Mesendoderm (in vitro differentiated cells): ENCODE results near the gene DEGS2.
"Not testable (repeated sequence)": the region's sequence is repeated elsewhere in the genome, so short reads cannot be mapped to it uniquely, and the experiment has no call there.

Experiments
- DNase-seq: peaks from one replicate; pipeline ENCODE4 v3.0.0; 2013
- H2AK5ac ChIP-seq: 2 replicates; pipeline ENCODE4 v1.6.1; 2013; ENCODE audit warnings: low read length, inconsistent platforms
- H2BK120ac ChIP-seq: 2 replicates; pipeline ENCODE4 v1.6.1; 2013; ENCODE audit warnings: low read depth, mild to moderate bottlenecking, low read length, moderate library complexity, mixed read lengths
- H2BK15ac ChIP-seq: replicated peaks from 2 replicates; pipeline ENCODE4 v1.6.1; 2013; ENCODE audit warnings: low read depth, mild to moderate bottlenecking, moderate library complexity
- H2BK5ac ChIP-seq: 2 replicates; pipeline ENCODE4 v1.6.1; 2013; ENCODE audit warnings: low read length, inconsistent platforms
- H3K18ac ChIP-seq: 2 replicates; pipeline ENCODE4 v1.6.1; 2013; ENCODE audit warnings: mild to moderate bottlenecking, low read length, mixed read lengths
- H3K23ac ChIP-seq: one replicate; pipeline ENCODE4 v1.6.1; 2013; ENCODE audit warnings: low read length
- H3K27ac ChIP-seq: 2 replicates; pipeline ENCODE4 v1.5.1; 2013; ENCODE audit warnings: low read depth, mild to moderate bottlenecking, inconsistent platforms, low read length, moderate library complexity
- H3K27me3 ChIP-seq: 2 replicates; pipeline ENCODE4 v1.6.1; 2013; ENCODE audit warnings: low read length, control low read depth, mild to moderate bottlenecking, inconsistent platforms; ENCODE audit not compliant: insufficient read depth, poor library complexity
- H3K36me3 ChIP-seq: 2 replicates; pipeline ENCODE4 v1.6.1; 2013; ENCODE audit warnings: low read length, inconsistent platforms; ENCODE audit not compliant: control insufficient read depth, insufficient read depth
- H3K4ac ChIP-seq: one replicate; pipeline ENCODE4 v1.6.1; 2013; ENCODE audit warnings: low read depth, mild to moderate bottlenecking, low read length, moderate library complexity
- H3K4me1 ChIP-seq: 2 replicates; pipeline ENCODE4 v1.6.1; 2013; ENCODE audit warnings: low read depth, low read length, inconsistent platforms; ENCODE audit not compliant: control insufficient read depth
- H3K4me2 ChIP-seq: 2 replicates; pipeline ENCODE4 v1.6.1; 2013; ENCODE audit warnings: low read length
- H3K4me3 ChIP-seq: 2 replicates; pipeline ENCODE4 v1.5.1; 2013; ENCODE audit warnings: mild to moderate bottlenecking, low read length
- H3K56ac ChIP-seq: one replicate; pipeline ENCODE4 v1.6.1; 2013; ENCODE audit warnings: low read length
- H3K79me1 ChIP-seq: 2 replicates; pipeline ENCODE4 v1.6.1; 2013; ENCODE audit warnings: low read length, inconsistent platforms
- H3K79me2 ChIP-seq: 2 replicates; pipeline ENCODE4 v1.6.1; 2013; ENCODE audit warnings: mild to moderate bottlenecking, low read length; ENCODE audit not compliant: control insufficient read depth, insufficient read depth
- H3K9ac ChIP-seq: 2 replicates; pipeline ENCODE4 v1.6.1; 2013; ENCODE audit warnings: low read length, inconsistent platforms
- H4K5ac ChIP-seq: one replicate; pipeline ENCODE4 v1.6.1; 2013; ENCODE audit warnings: low read length
- H4K8ac ChIP-seq: one replicate; pipeline ENCODE4 v1.6.1; 2013; ENCODE audit warnings: low read depth, mild to moderate bottlenecking, control low read depth, low read length, moderate library complexity
- WGBS: extraction: QIAGEN DNeasy Blood & Tissue Kit; methylation state at CpG from one replicate; pipeline ENCODE4 v1.1.7; 2013; ENCODE audit warnings: low lambda C conversion rate, missing lambda C conversion rate; ENCODE audit not compliant: insufficient coverage; ENCODE audit errors: extremely low coverage; 5-methylcytosine and 5-hydroxymethylcytosine counted together

DEGS2 gene

GRCh38 chr14:100165376-100165775, 5.9 kb upstream of the DEGS2 start:
- H3K56ac ChIP-seq, result peak overlapping the region; percentile 25
- no peaks in the 10 kb centered on the region for H3K36me3 ChIP-seq
- H3K4me3 ChIP-seq, result no peak overlapping the region
- H3K23ac ChIP-seq, result no peak overlapping the region
- H3K79me1 ChIP-seq, result no peaks in the 10 kb centered on the region
- no peak overlapping the region for H2BK5ac ChIP-seq
- DNase-seq, result peak; percentile 41
- H3K27ac ChIP-seq, result no peak overlapping the region
- no peak overlapping the region for H3K9ac ChIP-seq
- no peak overlapping the region for H3K4ac ChIP-seq
- H3K27me3 ChIP-seq, result peaks cover 6% of the 10 kb centered on the region
- H3K4me2 ChIP-seq, result no peak overlapping the region
- WGBS, result no CpG with 5 or more reads among the region's 27 CpGs
- no peak overlapping the region for H2BK120ac ChIP-seq
- no peak overlapping the region for H3K18ac ChIP-seq
- no peak overlapping the region for H2BK15ac ChIP-seq
- H4K8ac ChIP-seq, result no peak overlapping the region
- H3K79me2 ChIP-seq, result no peaks in the 10 kb centered on the region
- no peak overlapping the region for H4K5ac ChIP-seq
- no peaks in the 10 kb centered on the region for H3K4me1 ChIP-seq
- H2AK5ac ChIP-seq, result no peak overlapping the region

GRCh38 chr14:100160534-100160916, 1.1 kb upstream of the DEGS2 start:
- H3K9ac ChIP-seq, result no peak overlapping the region
- H2BK15ac ChIP-seq, result no peak overlapping the region
- H3K56ac ChIP-seq, result no peak overlapping the region
- no peak for DNase-seq
- H3K79me1 ChIP-seq, result no peaks in the 10 kb centered on the region
- H2BK5ac ChIP-seq, result no peak overlapping the region
- H3K27me3 ChIP-seq, result peaks cover 20% of the 10 kb centered on the region
- H3K18ac ChIP-seq, result no peak overlapping the region
- H3K4me3 ChIP-seq, result no peak overlapping the region
- no peaks in the 10 kb centered on the region for H3K4me1 ChIP-seq
- H3K4ac ChIP-seq, result no peak overlapping the region
- no peak overlapping the region for H3K23ac ChIP-seq
- no peak overlapping the region for H4K5ac ChIP-seq
- H3K27ac ChIP-seq, result no peak overlapping the region
- no peak overlapping the region for H2AK5ac ChIP-seq
- no peak overlapping the region for H3K4me2 ChIP-seq
- no CpG with 5 or more reads among the region's 7 CpGs for WGBS
- H3K36me3 ChIP-seq, result no peaks in the 10 kb centered on the region
- no peak overlapping the region for H4K8ac ChIP-seq
- no peaks in the 10 kb centered on the region for H3K79me2 ChIP-seq
- H2BK120ac ChIP-seq, result no peak overlapping the region

DNA sequence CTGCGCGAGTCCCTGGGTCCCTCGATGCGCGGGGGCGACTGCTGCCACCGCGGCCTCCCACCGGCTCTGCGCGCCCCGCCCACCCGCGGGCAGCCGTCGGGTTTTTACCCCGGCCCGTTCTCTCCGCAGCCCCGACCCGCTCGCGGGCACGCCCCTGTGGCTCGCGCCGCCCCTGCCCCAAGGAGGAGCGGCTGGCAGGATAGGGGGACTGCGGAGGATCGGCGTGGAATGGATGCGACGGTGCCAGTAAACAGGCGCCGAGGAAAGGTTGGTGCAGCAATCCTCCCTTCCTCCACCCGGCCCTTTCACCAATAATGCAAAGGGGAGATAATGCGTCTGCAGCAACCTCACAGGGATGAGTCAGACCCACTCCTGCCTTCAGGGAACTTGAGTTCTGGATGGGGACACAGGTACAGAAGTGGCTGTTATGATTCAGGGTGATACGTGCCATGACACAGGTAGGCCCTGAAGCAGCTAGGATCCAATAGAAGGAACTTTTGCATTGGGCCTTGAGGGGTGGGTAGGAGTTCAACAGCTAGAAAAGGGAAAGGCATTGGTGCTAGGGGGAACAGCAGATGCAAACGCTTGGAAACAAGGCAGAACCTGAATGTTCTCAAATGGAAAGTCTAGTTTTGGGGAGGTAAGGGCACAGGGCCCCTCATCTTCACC, 554 bp upstream of the DEGS2 start:
- Histone ChIP-seq H3K79me2 (no peaks in the 10 kb centered on the region), H3K18ac (no peak overlapping the region), H3K4me3 (no peak overlapping the region), H2BK120ac (no peak overlapping the region), H3K79me1 (no peaks in the 10 kb centered on the region), H3K4me1 (no peaks in the 10 kb centered on the region), H3K27me3 (peaks cover 19% of the 10 kb centered on the region), H4K8ac (no peak overlapping the region), H3K36me3 (no peaks in the 10 kb centered on the region), H4K5ac (no peak overlapping the region), H2AK5ac (no peak overlapping the region), H2BK5ac (no peak overlapping the region), H3K4me2 (no peak overlapping the region), H3K27ac (no peak overlapping the region), H3K56ac (no peak overlapping the region), H3K4ac (no peak overlapping the region), H2BK15ac (no peak overlapping the region), H3K23ac (no peak overlapping the region), H3K9ac (no peak overlapping the region)
- peak; percentile 36 for DNase-seq
- whole genome bisulfite sequencing, result no CpG with 5 or more reads among the region's 39 CpGs

DNA sequence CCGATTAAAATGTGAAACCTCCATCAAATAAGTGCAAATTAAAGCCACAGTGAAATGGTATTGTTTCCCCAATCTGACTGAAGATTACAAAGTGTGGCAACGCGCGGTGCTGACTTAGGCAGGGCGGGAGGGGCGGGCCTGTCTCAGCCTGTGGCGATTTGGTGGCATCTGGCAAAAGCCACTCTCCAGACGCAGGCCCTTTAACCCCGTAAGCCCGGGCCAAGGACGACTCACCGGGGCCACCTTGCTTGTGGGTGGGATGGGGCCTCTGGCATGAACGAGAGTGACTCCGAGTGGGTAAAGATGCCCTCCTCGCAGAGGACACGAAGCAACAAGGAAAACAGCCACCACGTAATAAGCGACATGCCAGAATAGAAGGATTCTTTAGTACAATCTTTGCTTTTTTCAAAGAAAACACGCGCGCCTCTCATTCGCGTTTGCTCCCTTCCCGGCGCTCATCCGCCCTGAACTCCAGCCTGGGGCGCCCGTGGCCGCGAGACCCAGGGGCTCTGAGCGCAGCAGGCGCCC, 815 bp downstream of the DEGS2 start:
- no peak overlapping the region for H3K56ac ChIP-seq
- no peaks in the 10 kb centered on the region for H3K36me3 ChIP-seq
- no peaks in the 10 kb centered on the region for H3K79me1 ChIP-seq
- H3K79me2 ChIP-seq, result no peaks in the 10 kb centered on the region
- H3K4me1 ChIP-seq, result no peaks in the 10 kb centered on the region
- H2BK5ac ChIP-seq, result no peak overlapping the region
- H3K4me2 ChIP-seq, result no peak overlapping the region
- whole genome bisulfite sequencing, result no CpG with 5 or more reads among the region's 32 CpGs
- H4K5ac ChIP-seq, result no peak overlapping the region
- no peak overlapping the region for H3K4me3 ChIP-seq
- no peak overlapping the region for H2BK15ac ChIP-seq
- H3K4ac ChIP-seq, result no peak overlapping the region
- no peak for DNase-seq
- no peak overlapping the region for H3K18ac ChIP-seq
- H3K27me3 ChIP-seq, result peaks cover 17% of the 10 kb centered on the region
- no peak overlapping the region for H4K8ac ChIP-seq
- no peak overlapping the region for H3K23ac ChIP-seq
- H3K27ac ChIP-seq, result no peak overlapping the region
- no peak overlapping the region for H2AK5ac ChIP-seq
- H3K9ac ChIP-seq, result no peak overlapping the region
- no peak overlapping the region for H2BK120ac ChIP-seq

GRCh38 chr14:100157548-100158232, 1.8 kb downstream of the DEGS2 start:
- not testable (repeated sequence) for H3K9ac ChIP-seq, H2BK120ac ChIP-seq, H3K4me1 ChIP-seq, H3K18ac ChIP-seq, H2AK5ac ChIP-seq, H3K79me2 ChIP-seq, H4K8ac ChIP-seq, DNase-seq, H4K5ac ChIP-seq, H3K23ac ChIP-seq, H2BK15ac ChIP-seq, H3K56ac ChIP-seq, H2BK5ac ChIP-seq, H3K79me1 ChIP-seq, H3K4me3 ChIP-seq, H3K36me3 ChIP-seq, H3K4me2 ChIP-seq, H3K4ac ChIP-seq, H3K27ac ChIP-seq
- peaks cover 17% of the 10 kb centered on the region for H3K27me3 ChIP-seq
- WGBS, result no CpG with 5 or more reads among the region's 16 CpGs
